HG02970 (cell line): ENCODE data around the gene VPS54.
"Not testable (repeated sequence)": the region's sequence is repeated elsewhere in the genome, so short reads cannot be mapped to it uniquely, and the experiment has no call there.

ENCODE experiments used
- ATAC-seq: cut with Tn5 transposase; IDR thresholded peaks from one replicate; pipeline ENCODE4 v1.9.1; 2021; ENCODE audit warnings: mild to moderate bottlenecking, moderate library complexity, moderate number of reproducible peaks; ENCODE audit not compliant: unreplicated experiment, low FRiP score

The VPS54 gene

GRCh38 chr2:63849381-63850203 is 169.6 kb downstream of the VPS54 start:
- no peak for ATAC-seq

- ATAC-seq: not testable (repeated sequence)
Observed at GRCh38 chr2:63847571-63847970, 171.7 kb downstream of the VPS54 start.

- no peak for ATAC-seq
Observed at GRCh38 chr2:63846487-63846886, 172.7 kb downstream of the VPS54 start.

- no peak for ATAC-seq
Observed at GRCh38 chr2:63845866-63846265, 173.4 kb downstream of the VPS54 start.

GRCh38 chr2:63844616-63845015 is 174.6 kb downstream of the VPS54 start:
- no peak for ATAC-seq

- ATAC-seq: no peak
Observed at GRCh38 chr2:63843791-63844190, 175.4 kb downstream of the VPS54 start.

- ATAC-seq: no peak
Observed at GRCh38 chr2:63843093-63843492, 176.1 kb downstream of the VPS54 start.

- ATAC-seq: no peak
Observed at GRCh38 chr2:63842149-63843061, 176.8 kb downstream of the VPS54 start.
